ENCODE data around the gene NEK7.
A peak's percentile ranks its signal among the peaks of the same experiment; 100 is the strongest.
"Not testable (repeated sequence)": the region's sequence is repeated elsewhere in the genome, so short reads cannot be mapped to it uniquely, and the experiment has no call there.

Gene NEK7

GRCh38 chr1:198167436-198167934 lies 10.7 kb downstream of the NEK7 start:
- no peak for DNase-seq (ENCODE audit: low read depth)
- no peak overlapping the region for H3K4me3 ChIP-seq (ENCODE audit: low read depth, low read length)

- DNase-seq (ENCODE audit: low read depth) = no peak
- no peak overlapping the region for H3K4me3 ChIP-seq (ENCODE audit: low read depth, low read length)
Measured at GRCh38 chr1:198168227-198168626, 11.4 kb downstream of the NEK7 start.

GRCh38 chr1:198169672-198170071 lies 12.9 kb downstream of the NEK7 start:
- DNase-seq (ENCODE audit: low read depth) = no peak
- no peak overlapping the region for H3K4me3 ChIP-seq (ENCODE audit: low read depth, low read length)

GRCh38 chr1:198171667-198172540 lies 15.1 kb downstream of the NEK7 start:
- no peak overlapping the region for H3K4me3 ChIP-seq (ENCODE audit: low read depth, low read length)
- DNase-seq (ENCODE audit: low read depth) = no peak

- no peak overlapping the region for H3K4me3 ChIP-seq (ENCODE audit: low read depth, low read length)
- DNase-seq (ENCODE audit: low read depth) = no peak
Measured at GRCh38 chr1:198173832-198174231, 17.0 kb downstream of the NEK7 start.

- no peak for DNase-seq (ENCODE audit: low read depth)
- no peak overlapping the region for H3K4me3 ChIP-seq (ENCODE audit: low read depth, low read length)
Measured at GRCh38 chr1:198174297-198174696, 17.5 kb downstream of the NEK7 start.

GRCh38 chr1:198175423-198176170 lies 18.8 kb downstream of the NEK7 start:
- no peak for DNase-seq (ENCODE audit: low read depth)
- no peak overlapping the region for H3K4me3 ChIP-seq (ENCODE audit: low read depth, low read length)

- DNase-seq (ENCODE audit: low read depth) = no peak
- no peak overlapping the region for H3K4me3 ChIP-seq (ENCODE audit: low read depth, low read length)
Measured at GRCh38 chr1:198176179-198176578, 19.4 kb downstream of the NEK7 start.

- no peak overlapping the region for H3K4me3 ChIP-seq (ENCODE audit: low read depth, low read length)
- no peak for DNase-seq (ENCODE audit: low read depth)
Measured at GRCh38 chr1:198177546-198177945, 20.7 kb downstream of the NEK7 start.

GRCh38 chr1:198178615-198179014 lies 21.8 kb downstream of the NEK7 start:
- H3K4me3 ChIP-seq (ENCODE audit: low read depth, low read length) = no peak overlapping the region
- no peak for DNase-seq (ENCODE audit: low read depth)

- DNase-seq (ENCODE audit: low read depth) = peak; percentile 49
- H3K4me3 ChIP-seq (ENCODE audit: low read depth, low read length) = no peak overlapping the region
Measured at GRCh38 chr1:198179556-198179981, 22.8 kb downstream of the NEK7 start.

GRCh38 chr1:198183605-198184004 lies 26.8 kb downstream of the NEK7 start:
- no peak overlapping the region for H3K4me3 ChIP-seq (ENCODE audit: low read depth, low read length)
- no peak for DNase-seq (ENCODE audit: low read depth)

GRCh38 chr1:198184516-198184915 lies 27.7 kb downstream of the NEK7 start:
- no peak for DNase-seq (ENCODE audit: low read depth)
- no peak overlapping the region for H3K4me3 ChIP-seq (ENCODE audit: low read depth, low read length)

GRCh38 chr1:198185146-198185545 lies 28.3 kb downstream of the NEK7 start:
- DNase-seq (ENCODE audit: low read depth) = no peak
- H3K4me3 ChIP-seq (ENCODE audit: low read depth, low read length) = no peak overlapping the region

GRCh38 chr1:198185759-198186158 lies 29.0 kb downstream of the NEK7 start:
- no peak for DNase-seq (ENCODE audit: low read depth)
- no peak overlapping the region for H3K4me3 ChIP-seq (ENCODE audit: low read depth, low read length)

- no peak overlapping the region for H3K4me3 ChIP-seq (ENCODE audit: low read depth, low read length)
- no peak for DNase-seq (ENCODE audit: low read depth)
Measured at GRCh38 chr1:198186916-198187580, 30.2 kb downstream of the NEK7 start.

GRCh38 chr1:198187973-198188588 lies 31.3 kb downstream of the NEK7 start:
- no peak for DNase-seq (ENCODE audit: low read depth)
- H3K4me3 ChIP-seq (ENCODE audit: low read depth, low read length) = no peak overlapping the region

GRCh38 chr1:198191117-198191516 lies 34.3 kb downstream of the NEK7 start:
- no peak for DNase-seq (ENCODE audit: low read depth)
- no peak overlapping the region for H3K4me3 ChIP-seq (ENCODE audit: low read depth, low read length)

GRCh38 chr1:198193871-198194270 lies 37.1 kb downstream of the NEK7 start:
- not testable (repeated sequence) for H3K4me3 ChIP-seq (ENCODE audit: low read depth, low read length); DNase-seq (ENCODE audit: low read depth)

GRCh38 chr1:198196630-198197029 lies 39.8 kb downstream of the NEK7 start:
- DNase-seq (ENCODE audit: low read depth) = no peak
- no peak overlapping the region for H3K4me3 ChIP-seq (ENCODE audit: low read depth, low read length)
